OCI-LY3 (cell line): ENCODE measurements around the gene KPNA2.

Experiments
- EZH2phosphoT487 ChIP-seq: fragments of 200-600 bp; shearing (Covaris generic); IDR thresholded peaks from 2 replicates; pipeline ENCODE4 v1.6.1; 2018; ENCODE audit warnings: antibody characterized with exemption, mixed run types, low read depth
- TF ChIP-seq, protein P1 (sequence below): fragments of 200-600, 300-600 bp; sonication (generic); IDR thresholded peaks from 2 replicates; pipeline ENCODE4 v1.5.1; 2014; ENCODE audit warnings: antibody characterized with exemption, low read length, low read depth

DNA sequence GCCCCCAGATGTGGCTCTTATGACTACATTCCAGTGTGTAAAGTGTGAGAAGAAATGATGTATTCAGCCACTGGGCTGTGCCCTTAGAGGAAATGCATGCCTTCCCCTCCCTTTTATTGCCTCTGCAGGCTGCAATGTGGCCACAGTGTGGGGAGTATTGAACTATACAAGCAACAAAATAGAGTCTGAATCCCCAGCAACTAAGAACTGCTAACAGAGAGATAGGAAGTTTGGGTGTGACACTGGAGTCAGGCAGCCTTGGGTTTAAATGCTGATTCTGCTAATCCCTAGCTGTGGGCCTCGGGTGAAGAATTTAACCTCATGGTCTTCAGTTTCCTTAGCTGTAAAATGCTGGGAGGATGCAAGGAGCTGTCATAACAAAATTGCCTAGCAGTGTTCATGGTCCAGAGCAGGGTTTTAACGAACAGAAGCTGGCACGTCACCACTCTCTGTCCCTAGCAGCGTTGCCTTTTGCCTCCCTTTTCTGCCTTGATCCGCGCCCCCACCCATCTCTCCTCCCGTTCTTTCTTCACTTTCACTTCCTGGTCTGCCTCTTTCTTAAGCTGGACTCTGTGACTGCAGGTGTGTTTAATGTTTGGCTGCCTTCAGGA lies 50.3 kb downstream of the KPNA2 start:
- TF ChIP-seq, protein P1, sequence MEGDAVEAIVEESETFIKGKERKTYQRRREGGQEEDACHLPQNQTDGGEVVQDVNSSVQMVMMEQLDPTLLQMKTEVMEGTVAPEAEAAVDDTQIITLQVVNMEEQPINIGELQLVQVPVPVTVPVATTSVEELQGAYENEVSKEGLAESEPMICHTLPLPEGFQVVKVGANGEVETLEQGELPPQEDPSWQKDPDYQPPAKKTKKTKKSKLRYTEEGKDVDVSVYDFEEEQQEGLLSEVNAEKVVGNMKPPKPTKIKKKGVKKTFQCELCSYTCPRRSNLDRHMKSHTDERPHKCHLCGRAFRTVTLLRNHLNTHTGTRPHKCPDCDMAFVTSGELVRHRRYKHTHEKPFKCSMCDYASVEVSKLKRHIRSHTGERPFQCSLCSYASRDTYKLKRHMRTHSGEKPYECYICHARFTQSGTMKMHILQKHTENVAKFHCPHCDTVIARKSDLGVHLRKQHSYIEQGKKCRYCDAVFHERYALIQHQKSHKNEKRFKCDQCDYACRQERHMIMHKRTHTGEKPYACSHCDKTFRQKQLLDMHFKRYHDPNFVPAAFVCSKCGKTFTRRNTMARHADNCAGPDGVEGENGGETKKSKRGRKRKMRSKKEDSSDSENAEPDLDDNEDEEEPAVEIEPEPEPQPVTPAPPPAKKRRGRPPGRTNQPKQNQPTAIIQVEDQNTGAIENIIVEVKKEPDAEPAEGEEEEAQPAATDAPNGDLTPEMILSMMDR = no peak
- no peak for TF ChIP-seq EZH2phosphoT487
